CD14-positive monocyte (primary cell): ENCODE data around the gene DPY19L1. TPM values are rescaled to one million over a fixed set of nuclear protein-coding genes. Genes with fewer than 3 reads are reported as not detected.

Experiments
- DNase-seq, 3 donors: peaks; one replicate each; pipeline ENCODE4 v3.0.0-alpha.2; 2011 to 2022
- H2AFZ ChIP-seq: 2 replicates; pipeline ENCODE4 v1.6.0; 2012; ENCODE audit warnings: mild to moderate bottlenecking, low read depth, low read length, inconsistent platforms; ENCODE audit not compliant: insufficient read depth, poor library complexity, severe bottlenecking
- H3K27ac ChIP-seq, 2 donors: 1 replicate in 1 of 2; 2 replicates in 1 of 2; pipeline ENCODE4 v1.5.1; 2012 to 2013; ENCODE audit warnings: low read length in 2 of 2, control low read depth in 1 of 2, inconsistent platforms in 1 of 2, low read depth in 1 of 2, mild to moderate bottlenecking in 1 of 2
- H3K27me3 ChIP-seq, 2 donors: one replicate each; pipeline versions ENCODE4 v1.6.0 to v1.6.1; 2011 to 2013; ENCODE audit warnings: low read length in 2 of 2; ENCODE audit not compliant: control insufficient read depth in 2 of 2, insufficient read depth in 2 of 2
- H3K36me3 ChIP-seq, 2 donors: replicated peaks in 1 of 2; 1 replicate in 1 of 2; 2 replicates in 1 of 2; pipeline versions ENCODE4 v1.5.1 to v1.6.1; 2012 to 2013; ENCODE audit warnings: low read length in 2 of 2, control low read depth in 1 of 2, inconsistent platforms in 1 of 2, mild to moderate bottlenecking in 1 of 2; ENCODE audit not compliant: insufficient read depth in 2 of 2, control insufficient read depth in 1 of 2
- H3K4me1 ChIP-seq, 2 donors: 1 replicate in 1 of 2; 2 replicates in 1 of 2; pipeline versions ENCODE4 v1.5.1 to v1.6.1; 2012 to 2013; ENCODE audit warnings: low read length in 2 of 2, control low read depth in 1 of 2, inconsistent platforms in 1 of 2, mild to moderate bottlenecking in 1 of 2, moderate library complexity in 1 of 2; ENCODE audit not compliant: insufficient read depth in 2 of 2, control insufficient read depth in 1 of 2
- H3K4me2 ChIP-seq: replicated peaks from 2 replicates; pipeline ENCODE3; 2012; ENCODE audit warnings: low read length, moderate library complexity, mild to moderate bottlenecking; ENCODE audit not compliant: poor library complexity, severe bottlenecking; ENCODE audit errors: extremely low read depth
- H3K4me3 ChIP-seq, 3 experiments: fragments of 200-600 bp in 1 of 3; sonication (generic) in 1 of 3; replicated peaks in 1 of 3; 1 replicate in 2 of 3; 2 replicates in 1 of 3; pipeline ENCODE4 v1.5.1; 2011 to 2013; ENCODE audit warnings: low read length in 3 of 3, mild to moderate bottlenecking in 3 of 3, control low read depth in 2 of 3, low read depth in 2 of 3, inconsistent platforms in 1 of 3, moderate library complexity in 1 of 3
- H3K79me2 ChIP-seq: 2 replicates; pipeline ENCODE4 v1.6.0; 2012; ENCODE audit warnings: mild to moderate bottlenecking, control low read depth, inconsistent platforms, low read length, moderate library complexity; ENCODE audit not compliant: insufficient read depth
- H3K9ac ChIP-seq: 2 replicates; pipeline ENCODE4 v1.6.0; 2017; ENCODE audit warnings: low read length, mild to moderate bottlenecking; ENCODE audit not compliant: insufficient read depth, poor library complexity, severe bottlenecking
- H3K9me3 ChIP-seq, 2 donors: replicated peaks in 1 of 2; 1 replicate in 1 of 2; 2 replicates in 1 of 2; pipeline versions ENCODE4 v1.5.1 to v1.6.1; 2012 to 2013; ENCODE audit warnings: low read length in 2 of 2, control low read depth in 1 of 2; ENCODE audit not compliant: control insufficient read depth in 1 of 2, insufficient read depth in 1 of 2
- H4K20me1 ChIP-seq: 2 replicates; pipeline ENCODE4 v1.6.0; 2012; ENCODE audit warnings: mild to moderate bottlenecking, low read length, control low read depth, moderate library complexity; ENCODE audit not compliant: insufficient read depth
- H3K27ac Mint-ChIP-seq, 7 donors: one replicate each; pipeline ENCODE4 v1.8.0; 2020; ENCODE audit warnings: mild to moderate bottlenecking in 7 of 7, mixed read lengths in 7 of 7, moderate library complexity in 6 of 7, inconsistent platforms in 2 of 7
- H3K27me3 Mint-ChIP-seq, 3 donors: one replicate each; pipeline ENCODE4 v1.8.0; 2021 to 2022; ENCODE audit warnings: low read depth in 3 of 3, mild to moderate bottlenecking in 3 of 3, mixed read lengths in 3 of 3, moderate library complexity in 3 of 3, inconsistent platforms in 1 of 3
- H3K36me3 Mint-ChIP-seq, 2 donors: one replicate each; pipeline ENCODE4 v1.8.0; 2020; ENCODE audit warnings: mixed read lengths in 2 of 2, inconsistent platforms in 1 of 2, mild to moderate bottlenecking in 1 of 2
- H3K4me1 Mint-ChIP-seq: one replicate; pipeline ENCODE4 v1.8.0; 2020; ENCODE audit warnings: mild to moderate bottlenecking, mixed read lengths
- H3K4me3 Mint-ChIP-seq, 2 donors: one replicate each; pipeline ENCODE4 v1.8.0; 2020; ENCODE audit warnings: mild to moderate bottlenecking in 2 of 2, mixed read lengths in 2 of 2, moderate library complexity in 1 of 2
- H3K9me3 Mint-ChIP-seq, 7 donors: one replicate each; pipeline ENCODE4 v1.8.0; 2020 to 2022; ENCODE audit warnings: mixed read lengths in 7 of 7, mild to moderate bottlenecking in 6 of 7, moderate library complexity in 6 of 7, inconsistent platforms in 2 of 7
- CTCF ChIP-seq: fragments of 200-600 bp; IDR thresholded peaks from one replicate; pipeline ENCODE4 v1.8.0; 2022; ENCODE audit warnings: antibody characterized with exemption, mild to moderate bottlenecking
- WGBS: methylation state at CpG from one replicate; pipeline ENCODE4 v1.1.5; 2013; ENCODE audit warnings: missing lambda C conversion rate; ENCODE audit not compliant: insufficient coverage; 5-methylcytosine and 5-hydroxymethylcytosine counted together
- intact Hi-C, 2 donors: fragments of 100-400 bp; cut with micrococcal nuclease; formaldehyde crosslinking; loops; one replicate each; pipeline versions ENCODE4 v1.15.0 to v1.15.1; 2023
- polyA plus RNA-seq, 3 donors: library from polyadenylated mRNA; depleted of rRNA in 1 of 3; unstranded in 2 of 3; stranded (reverse) in 1 of 3; fragments of 300-500 nt in 2 of 3; fragments of >200 nt in 1 of 3; fragmentation: Illumina TruSeq in 2 of 3; gene quantifications; 1 replicate in 2 of 3; 2 replicates in 1 of 3; pipeline ENCODE4 v1.2.3, GENCODE V29; 2012 to 2021

DPY19L1 gene
- polyA plus RNA-seq, 3 donors = 0.81 to 5.2 (median 3.9) TPM

GRCh38 chr7:34895202-34895601 is 142.1 kb downstream of the DPY19L1 start:
- peaks cover 0 to 2% (median 2%) of the 10 kb centered on the region in 3 donors for H3K27me3 Mint-ChIP-seq
- H3K4me3 Mint-ChIP-seq = no peak overlapping the region
- Histone ChIP-seq H3K79me2 (no peaks in the 10 kb centered on the region), H3K36me3 (no peaks in the 10 kb centered on the region), H4K20me1 (no peaks in the 10 kb centered on the region), H3K9ac (no peak overlapping the region), H2AFZ (no peak overlapping the region), H3K4me1 (no peaks in the 10 kb centered on the region), H3K4me3 (no peak overlapping the region), H3K9me3 (peaks cover 13 to 30% of the 10 kb centered on the region in 2 donors), H3K4me2 (no peak overlapping the region), H3K27me3 (no peaks in the 10 kb centered on the region), H3K27ac (no peak overlapping the region)
- intact Hi-C loops = no loop called here
- no peaks in the 10 kb centered on the region for H3K36me3 Mint-ChIP-seq
- no peak overlapping the region for H3K27ac Mint-ChIP-seq
- TF ChIP-seq CTCF = no peak
- peaks cover 11 to 38% (median 33%) of the 10 kb centered on the region in 7 donors for H3K9me3 Mint-ChIP-seq
- no peaks in the 10 kb centered on the region for H3K4me1 Mint-ChIP-seq
- DNase-seq = no peak

DNA sequence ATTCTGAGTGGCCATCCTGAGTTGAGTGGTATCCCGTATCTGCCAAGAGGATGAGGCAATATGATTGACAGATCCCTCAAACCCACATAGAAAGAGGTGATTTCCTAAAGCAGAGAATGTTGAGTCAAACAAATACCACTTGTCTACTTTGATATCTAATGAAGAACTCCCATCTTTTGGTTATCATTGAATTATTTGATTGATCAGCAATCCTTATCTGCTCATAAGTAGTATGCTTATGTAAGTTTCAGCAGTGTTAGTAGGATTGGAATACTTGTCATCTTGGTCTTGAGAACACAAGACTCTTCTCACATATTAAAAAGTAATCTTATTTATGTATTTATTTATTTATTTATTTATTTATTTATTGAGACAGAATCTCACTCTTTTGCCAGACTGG is 147.3 kb downstream of the DPY19L1 start:
- H3K27ac Mint-ChIP-seq = peak overlapping the region in 1 of 7 donors; percentile 50
- H3K4me2 ChIP-seq = no peak overlapping the region
- peaks cover 0 to 17% (median 8%) of the 10 kb centered on the region in 7 donors for H3K9me3 Mint-ChIP-seq

More for the DNA sequence above, 147.3 kb downstream of the DPY19L1 start:
- Histone ChIP-seq H3K9me3 (no peaks in the 10 kb centered on the region), H3K27ac (no peak overlapping the region), H3K9ac (no peak overlapping the region), H4K20me1 (no peaks in the 10 kb centered on the region), H3K27me3 (no peaks in the 10 kb centered on the region), H3K79me2 (no peaks in the 10 kb centered on the region), H3K4me3 (no peak overlapping the region), H2AFZ (no peak overlapping the region), H3K4me1 (no peaks in the 10 kb centered on the region), H3K36me3 (no peaks in the 10 kb centered on the region)
- TF ChIP-seq CTCF = no peak
- no CpG with 5 or more reads among the region's 1 CpG for WGBS
- Mint-ChIP-seq H3K36me3 (no peaks in the 10 kb centered on the region), H3K4me1 (no peaks in the 10 kb centered on the region), H3K27me3 (no peaks in the 10 kb centered on the region), H3K4me3 (no peak overlapping the region)
- DNase-seq = no peak
- intact Hi-C loops = no loop called here
